WERI-Rb-1 (cell line): ENCODE measurements around the gene AUH.

Experiments
- DNase-seq: peaks from one replicate; pipeline ENCODE4 v3.0.0-alpha.2; 2020
- H3K27ac ChIP-seq: fragments of 250-450 bp; sonication (Bioruptor Pico); 2 replicates; pipeline ENCODE4 v1.5.1; 2020; ENCODE audit warnings: mild to moderate bottlenecking, moderate library complexity
- H3K27me3 ChIP-seq: fragments of 250-450 bp; sonication (Bioruptor Pico); 2 replicates; pipeline ENCODE4 v1.5.1; 2021; ENCODE audit warnings: mild to moderate bottlenecking, low read depth, moderate library complexity; ENCODE audit not compliant: insufficient read depth, severe bottlenecking
- H3K36me3 ChIP-seq: fragments of 250-450 bp; sonication (Bioruptor Pico); 2 replicates; pipeline ENCODE4 v1.5.1; 2020; ENCODE audit warnings: mild to moderate bottlenecking, moderate library complexity
- H3K4me3 ChIP-seq: 2 replicates; pipeline ENCODE4 v1.5.1; 2011; ENCODE audit warnings: low read depth, mild to moderate bottlenecking, control low read depth, low read length
- H3K9me3 ChIP-seq: fragments of 250-450 bp; sonication (Bioruptor Pico); 2 replicates; pipeline ENCODE4 v1.5.1; 2021; ENCODE audit warnings: mild to moderate bottlenecking, moderate library complexity; ENCODE audit not compliant: severe bottlenecking
- CTCF ChIP-seq: IDR thresholded peaks from 2 replicates; pipeline ENCODE4 v1.5.1; 2011; ENCODE audit warnings: low read depth, mild to moderate bottlenecking, control low read depth, inconsistent platforms, low read length

The AUH gene

GRCh38 chr9:91222457-91222856 lies 139.3 kb downstream of the AUH start:
- peaks cover 5% of the 10 kb centered on the region for H3K36me3 ChIP-seq
- no peak overlapping the region for H3K27ac ChIP-seq
- TF ChIP-seq CTCF, result no peak
- H3K9me3 ChIP-seq, result no peaks in the 10 kb centered on the region
- H3K27me3 ChIP-seq, result no peaks in the 10 kb centered on the region
- DNase-seq, result no peak
- no peak overlapping the region for H3K4me3 ChIP-seq

- no peaks in the 10 kb centered on the region for H3K27me3 ChIP-seq
Measured at GRCh38 chr9:91221332-91221731, 140.4 kb downstream of the AUH start.

GRCh38 chr9:91220491-91221135 lies 141.1 kb downstream of the AUH start:
- peaks cover 5% of the 10 kb centered on the region for H3K36me3 ChIP-seq
- no peaks in the 10 kb centered on the region for H3K27me3 ChIP-seq
- H3K27ac ChIP-seq, result no peak overlapping the region
- no peak overlapping the region for H3K4me3 ChIP-seq
- TF ChIP-seq CTCF, result no peak
- H3K9me3 ChIP-seq, result no peaks in the 10 kb centered on the region
- DNase-seq, result no peak

More at GRCh38 chr9:91221332-91221731, 140.4 kb downstream of the AUH start:
- Histone ChIP-seq H3K4me3 (no peak overlapping the region), H3K27ac (no peak overlapping the region), H3K9me3 (no peaks in the 10 kb centered on the region), H3K36me3 (peaks cover 5% of the 10 kb centered on the region)
- no peak for TF ChIP-seq CTCF
- DNase-seq, result no peak

GRCh38 chr9:91220021-91220420 lies 141.7 kb downstream of the AUH start:
- DNase-seq, result no peak
- Histone ChIP-seq H3K36me3 (peaks cover 5% of the 10 kb centered on the region), H3K27ac (no peak overlapping the region), H3K27me3 (no peaks in the 10 kb centered on the region), H3K4me3 (no peak overlapping the region), H3K9me3 (no peaks in the 10 kb centered on the region)
- no peak for TF ChIP-seq CTCF

- DNase-seq, result no peak
Measured at GRCh38 chr9:91219557-91219956, 142.2 kb downstream of the AUH start.

More at GRCh38 chr9:91219557-91219956, 142.2 kb downstream of the AUH start:
- TF ChIP-seq CTCF, result no peak
- Histone ChIP-seq H3K27me3 (no peaks in the 10 kb centered on the region), H3K36me3 (peaks cover 5% of the 10 kb centered on the region), H3K4me3 (no peak overlapping the region), H3K9me3 (no peaks in the 10 kb centered on the region), H3K27ac (no peak overlapping the region)
